SJCRH30 (cell line): Measurements from ENCODE around the gene STK26. TPM values are rescaled to one million over a fixed set of nuclear protein-coding genes. Genes with fewer than 3 reads are reported as not detected.
A peak's percentile ranks its signal among the peaks of the same experiment; 100 is the strongest.
"Not testable (repeated sequence)": the region's sequence is repeated elsewhere in the genome, so short reads cannot be mapped to it uniquely, and the experiment has no call there.

ENCODE experiments used
- DNase-seq, 2 experiments: peaks; one replicate each; pipeline ENCODE4 v3.0.0-alpha.2; 2015 to 2020
- H3K27ac ChIP-seq: fragments of 250-450 bp; sonication (Bioruptor Pico); 2 replicates; pipeline ENCODE4 v1.5.1; 2020; ENCODE audit warnings: mild to moderate bottlenecking, moderate library complexity
- H3K27me3 ChIP-seq: fragments of 250-450 bp; sonication (Bioruptor Pico); 2 replicates; pipeline ENCODE4 v1.5.1; 2020; ENCODE audit warnings: mild to moderate bottlenecking, moderate library complexity
- H3K36me3 ChIP-seq: fragments of 250-450 bp; sonication (Bioruptor Pico); 2 replicates; pipeline ENCODE4 v1.5.1; 2020; ENCODE audit warnings: mild to moderate bottlenecking, moderate library complexity
- H3K4me1 ChIP-seq: fragments of 250-450 bp; sonication (Bioruptor Pico); 2 replicates; pipeline ENCODE4 v1.5.1; 2020; ENCODE audit warnings: mild to moderate bottlenecking, moderate library complexity
- H3K4me3 ChIP-seq: fragments of 250-450 bp; sonication (Bioruptor Pico); 2 replicates; pipeline ENCODE4 v1.5.1; 2020; ENCODE audit warnings: mild to moderate bottlenecking, moderate library complexity
- H3K9me3 ChIP-seq: fragments of 250-450 bp; sonication (Bioruptor Pico); replicated peaks from 2 replicates; pipeline ENCODE4 v1.5.1; 2020; ENCODE audit warnings: mild to moderate bottlenecking, moderate library complexity
- total RNA-seq: library from RNA; depleted of rRNA; stranded (reverse); fragments of >200 nt; shearing (Covaris generic); gene quantifications from 2 replicates; pipeline ENCODE4 v1.2.3, GENCODE V29; 2014; rRNA removed

Gene STK26
- total RNA-seq = 78.0 and 83.3 TPM in 2 replicates

GRCh38 chrX:132022967-132023895 is at the start of gene STK26:
TSS of gene STK26 (plus strand) at chrX:132023302. CDS start at chrX:132023618, 316 bp downstream.
- Histone ChIP-seq H3K36me3 (no peaks in the 10 kb centered on the region), H3K27ac (peak within 1 kb of the TSS; percentile 75), H3K9me3 (no peaks in the 10 kb centered on the region), H3K4me1 (no peaks in the 10 kb centered on the region), H3K27me3 (no peaks in the 10 kb centered on the region), H3K4me3 (peak within 1 kb of the TSS; percentile 75)
- peak; percentile 78 to 82 for DNase-seq

GRCh38 chrX:131975851-131976250 is 47.3 kb upstream of the STK26 start:
- DNase-seq = no peak
- Histone ChIP-seq H3K36me3 (no peaks in the 10 kb centered on the region), H3K4me1 (no peaks in the 10 kb centered on the region), H3K4me3 (no peak overlapping the region), H3K27ac (no peak overlapping the region), H3K27me3 (no peaks in the 10 kb centered on the region), H3K9me3 (no peaks in the 10 kb centered on the region)

GRCh38 chrX:131977619-131978018 is 45.5 kb upstream of the STK26 start:
- Histone ChIP-seq H3K36me3 (no peaks in the 10 kb centered on the region), H3K27ac (no peak overlapping the region), H3K4me3 (no peak overlapping the region), H3K9me3 (no peaks in the 10 kb centered on the region), H3K4me1 (no peaks in the 10 kb centered on the region), H3K27me3 (no peaks in the 10 kb centered on the region)
- no peak for DNase-seq

- H3K27ac ChIP-seq = no peak overlapping the region
- H3K27me3 ChIP-seq = no peaks in the 10 kb centered on the region
- no peaks in the 10 kb centered on the region for H3K4me1 ChIP-seq
- H3K4me3 ChIP-seq = no peak overlapping the region
- H3K9me3 ChIP-seq = no peaks in the 10 kb centered on the region
- DNase-seq = no peak
- H3K36me3 ChIP-seq = no peaks in the 10 kb centered on the region
Measured at GRCh38 chrX:131979116-131979515, 44.0 kb upstream of the STK26 start.

- Histone ChIP-seq H3K27me3 (no peaks in the 10 kb centered on the region), H3K27ac (no peak overlapping the region), H3K4me3 (no peak overlapping the region), H3K4me1 (no peaks in the 10 kb centered on the region), H3K36me3 (no peaks in the 10 kb centered on the region), H3K9me3 (no peaks in the 10 kb centered on the region)
- no peak for DNase-seq
Measured at GRCh38 chrX:131985526-131986049, 37.5 kb upstream of the STK26 start.

GRCh38 chrX:131987252-131987651 is 35.9 kb upstream of the STK26 start:
- Histone ChIP-seq H3K4me3 (no peak overlapping the region), H3K36me3 (no peaks in the 10 kb centered on the region), H3K27ac (no peak overlapping the region), H3K27me3 (no peaks in the 10 kb centered on the region), H3K9me3 (no peaks in the 10 kb centered on the region), H3K4me1 (no peaks in the 10 kb centered on the region)
- no peak for DNase-seq

GRCh38 chrX:131988236-131988635 is 34.9 kb upstream of the STK26 start:
- Histone ChIP-seq H3K27ac (no peak overlapping the region), H3K27me3 (no peaks in the 10 kb centered on the region), H3K4me1 (no peaks in the 10 kb centered on the region)

GRCh38 chrX:132001127-132001526 is 22.0 kb upstream of the STK26 start:
- Histone ChIP-seq H3K36me3 (no peaks in the 10 kb centered on the region), H3K4me3 (no peak overlapping the region), H3K27ac (no peak overlapping the region), H3K27me3 (no peaks in the 10 kb centered on the region), H3K4me1 (no peaks in the 10 kb centered on the region), H3K9me3 (no peaks in the 10 kb centered on the region)
- no peak for DNase-seq

More at GRCh38 chrX:131988236-131988635, 34.9 kb upstream of the STK26 start:
- Histone ChIP-seq H3K9me3 (no peaks in the 10 kb centered on the region), H3K36me3 (no peaks in the 10 kb centered on the region), H3K4me3 (no peak overlapping the region)
- no peak for DNase-seq

- H3K27ac ChIP-seq = no peak overlapping the region
- H3K9me3 ChIP-seq = no peaks in the 10 kb centered on the region
- DNase-seq = no peak
- no peaks in the 10 kb centered on the region for H3K4me1 ChIP-seq
- no peak overlapping the region for H3K4me3 ChIP-seq
- H3K36me3 ChIP-seq = no peaks in the 10 kb centered on the region
- H3K27me3 ChIP-seq = no peaks in the 10 kb centered on the region
Measured at GRCh38 chrX:132004728-132005127, 18.4 kb upstream of the STK26 start.

- Histone ChIP-seq H3K4me3 (no peak overlapping the region), H3K9me3 (no peaks in the 10 kb centered on the region), H3K27ac (no peak overlapping the region), H3K4me1 (no peaks in the 10 kb centered on the region), H3K36me3 (no peaks in the 10 kb centered on the region), H3K27me3 (no peaks in the 10 kb centered on the region)
- DNase-seq = no peak
Measured at GRCh38 chrX:132009350-132009749, 13.8 kb upstream of the STK26 start.

GRCh38 chrX:132010213-132010612 is 12.9 kb upstream of the STK26 start:
- not testable (repeated sequence) for H3K9me3 ChIP-seq, H3K27me3 ChIP-seq, DNase-seq, H3K36me3 ChIP-seq, H3K27ac ChIP-seq, H3K4me1 ChIP-seq, H3K4me3 ChIP-seq

- Histone ChIP-seq H3K36me3 (no peaks in the 10 kb centered on the region), H3K27me3 (no peaks in the 10 kb centered on the region), H3K4me3 (no peak overlapping the region), H3K9me3 (no peaks in the 10 kb centered on the region), H3K27ac (no peak overlapping the region), H3K4me1 (no peaks in the 10 kb centered on the region)
- DNase-seq = no peak
Measured at GRCh38 chrX:132015875-132016274, 7.2 kb upstream of the STK26 start.

- no peaks in the 10 kb centered on the region for H3K27me3 ChIP-seq
- H3K36me3 ChIP-seq = no peaks in the 10 kb centered on the region
- DNase-seq = no peak
- H3K4me1 ChIP-seq = no peaks in the 10 kb centered on the region
- no peak overlapping the region for H3K27ac ChIP-seq
- H3K9me3 ChIP-seq = no peaks in the 10 kb centered on the region
- H3K4me3 ChIP-seq = no peak overlapping the region
Measured at GRCh38 chrX:132016628-132017430, 6.3 kb upstream of the STK26 start.

GRCh38 chrX:132017431-132018185 is 5.5 kb upstream of the STK26 start:
- Histone ChIP-seq H3K27me3 (no peaks in the 10 kb centered on the region), H3K4me3 (no peak overlapping the region), H3K27ac (no peak overlapping the region), H3K9me3 (no peaks in the 10 kb centered on the region), H3K36me3 (no peaks in the 10 kb centered on the region), H3K4me1 (no peaks in the 10 kb centered on the region)
- DNase-seq = no peak
